ENCODE results near the gene PAQR5.
"Not testable (repeated sequence)": the region's sequence is repeated elsewhere in the genome, so short reads cannot be mapped to it uniquely, and the experiment has no call there.

PAQR5 gene

GRCh38 chr15:69298697-69299441 is at the start of gene PAQR5:
Gene PAQR5 (plus strand): TSS chr15:69298912. CDS start chr15:69360081, 61,169 bp downstream.
- DNase-seq: peak; percentile 6

GRCh38 chr15:69253156-69253555 is 45.6 kb upstream of the PAQR5 start:
- no peak for DNase-seq

- DNase-seq: no peak
These were observed 33.3 kb upstream of the PAQR5 start for GRCh38 chr15:69265347-69265955.

GRCh38 chr15:69271217-69271616 is 27.5 kb upstream of the PAQR5 start:
- DNase-seq: no peak

GRCh38 chr15:69272139-69272538 is 26.6 kb upstream of the PAQR5 start:
- no peak for DNase-seq

GRCh38 chr15:69272891-69273290 is 25.8 kb upstream of the PAQR5 start:
- no peak for DNase-seq

GRCh38 chr15:69275074-69275670 is 23.5 kb upstream of the PAQR5 start:
- no peak for DNase-seq

- no peak for DNase-seq
These were observed 22.7 kb upstream of the PAQR5 start for GRCh38 chr15:69275933-69276560.

- DNase-seq: no peak
These were observed 21.4 kb upstream of the PAQR5 start for GRCh38 chr15:69277316-69277715.

- DNase-seq: no peak
These were observed 19.1 kb upstream of the PAQR5 start for GRCh38 chr15:69279636-69280035.

GRCh38 chr15:69280783-69281182 is 17.9 kb upstream of the PAQR5 start:
- DNase-seq: no peak

- DNase-seq: no peak
These were observed 16.5 kb upstream of the PAQR5 start for GRCh38 chr15:69282104-69282743.

GRCh38 chr15:69285834-69286233 is 12.9 kb upstream of the PAQR5 start:
- no peak for DNase-seq

- DNase-seq: no peak
These were observed 10.7 kb upstream of the PAQR5 start for GRCh38 chr15:69288011-69288410.

- DNase-seq: no peak
These were observed 10.0 kb upstream of the PAQR5 start for GRCh38 chr15:69288531-69289341.

GRCh38 chr15:69289342-69290146 is 9.2 kb upstream of the PAQR5 start:
- no peak for DNase-seq

- no peak for DNase-seq
These were observed 8.2 kb upstream of the PAQR5 start for GRCh38 chr15:69290346-69291164.

- DNase-seq: not testable (repeated sequence)
These were observed 7.1 kb upstream of the PAQR5 start for GRCh38 chr15:69291651-69292050.

GRCh38 chr15:69292826-69293420 is 5.8 kb upstream of the PAQR5 start:
- no peak for DNase-seq
